Measurements from ENCODE around the gene TOMM40. TPM values are rescaled to one million over a fixed set of nuclear protein-coding genes. Genes with fewer than 3 reads are reported as not detected.
"Not testable (repeated sequence)": the region's sequence is repeated elsewhere in the genome, so short reads cannot be mapped to it uniquely, and the experiment has no call there.

TOMM40 gene
- total RNA-seq, 2 experiments from 2014 or later = 80.9 to 89.7 TPM

DNA sequence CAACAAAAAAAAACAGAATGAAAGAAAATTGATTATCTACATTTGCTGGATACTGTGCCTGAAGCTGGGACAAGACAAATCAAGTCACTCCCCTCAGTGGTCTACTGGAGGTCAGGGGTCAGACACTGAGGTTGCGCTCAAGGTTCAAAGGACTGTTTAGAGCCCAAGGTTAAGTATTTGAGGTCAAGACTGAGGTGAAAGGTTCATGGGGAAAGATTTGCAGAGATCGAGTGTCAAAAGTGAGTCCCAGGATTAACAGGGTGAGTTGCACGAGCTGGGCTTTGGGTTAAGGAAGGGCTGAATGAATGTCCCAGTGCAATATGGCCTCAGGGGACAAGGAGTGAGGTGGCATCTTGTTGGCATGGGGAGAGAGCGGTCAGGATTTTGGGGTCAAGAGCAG is 3.4 kb upstream of the TOMM40 start:
- Histone ChIP-seq H3K79me2 (ENCODE audit: insufficient read depth, low read depth, low read length) (peaks cover 15% of the 10 kb centered on the region), H3K9me3 (ENCODE audit: low read length) (no peaks in the 10 kb centered on the region), H3K4me1 (ENCODE audit: insufficient read depth, low read length, poor library complexity, severe bottlenecking) (peaks cover 16% of the 10 kb centered on the region), H3K4me2 (ENCODE audit: low read length) (no peak overlapping the region), H4K20me1 (ENCODE audit: insufficient read depth, low read length) (peaks cover 11% of the 10 kb centered on the region), H3K36me3 (ENCODE audit: insufficient read depth, low read length) (peaks cover 11% of the 10 kb centered on the region), H3K9me2 (ENCODE audit: insufficient read depth, low read length) (no peaks in the 10 kb centered on the region), H3K27ac (ENCODE audit: low read depth, low read length, poor library complexity, severe bottlenecking) (no peak overlapping the region), H2AFZ (ENCODE audit: low read length) (no peak overlapping the region), H3K4me3 (ENCODE audit: low read depth, low read length, poor library complexity, severe bottlenecking) (no peak overlapping the region)
- no TSS peak for BruUV-seq (replicated peaks)
- ChIA-PET POLR2A (no interaction called here), CTCF (ENCODE audit: unreplicated experiment) (no interaction called here)
- no peak for DNase-seq (ENCODE audit: low spot score)
- TF ChIP-seq CTCF (conservative IDR thresholded peaks at IDR 0.05; ENCODE audit: low read length) (no peak), EZH2phosphoT487 (IDR thresholded peaks at IDR 0.05; ENCODE audit: borderline replicate concordance, low read depth, low read length) (no peak)
- intact Hi-C loops (cut with micrococcal nuclease; ENCODE audit: unreplicated experiment) = no loop called here

GRCh38 chr19:44888335-44888734 is 2.7 kb upstream of the TOMM40 start:
- Histone ChIP-seq H3K36me3 (ENCODE audit: insufficient read depth, low read length) (peaks cover 18% of the 10 kb centered on the region), H3K4me1 (ENCODE audit: insufficient read depth, low read length, poor library complexity, severe bottlenecking) (peaks cover 18% of the 10 kb centered on the region), H4K20me1 (ENCODE audit: insufficient read depth, low read length) (peaks cover 11% of the 10 kb centered on the region), H3K79me2 (ENCODE audit: insufficient read depth, low read depth, low read length) (peaks cover 22% of the 10 kb centered on the region)
- H3K4me3 ChIP-seq (ENCODE audit: low read depth, low read length, poor library complexity, severe bottlenecking); H2AFZ ChIP-seq (ENCODE audit: low read length); POLR2A ChIA-PET; H3K4me2 ChIP-seq (ENCODE audit: low read length); H3K9me3 ChIP-seq (ENCODE audit: low read length); CTCF ChIA-PET (ENCODE audit: unreplicated experiment); intact Hi-C loops (cut with micrococcal nuclease; ENCODE audit: unreplicated experiment); H3K9me2 ChIP-seq (ENCODE audit: insufficient read depth, low read length); DNase-seq (ENCODE audit: low spot score); H3K27ac ChIP-seq (ENCODE audit: low read depth, low read length, poor library complexity, severe bottlenecking); BruUV-seq (replicated peaks): not testable (repeated sequence)

DNA sequence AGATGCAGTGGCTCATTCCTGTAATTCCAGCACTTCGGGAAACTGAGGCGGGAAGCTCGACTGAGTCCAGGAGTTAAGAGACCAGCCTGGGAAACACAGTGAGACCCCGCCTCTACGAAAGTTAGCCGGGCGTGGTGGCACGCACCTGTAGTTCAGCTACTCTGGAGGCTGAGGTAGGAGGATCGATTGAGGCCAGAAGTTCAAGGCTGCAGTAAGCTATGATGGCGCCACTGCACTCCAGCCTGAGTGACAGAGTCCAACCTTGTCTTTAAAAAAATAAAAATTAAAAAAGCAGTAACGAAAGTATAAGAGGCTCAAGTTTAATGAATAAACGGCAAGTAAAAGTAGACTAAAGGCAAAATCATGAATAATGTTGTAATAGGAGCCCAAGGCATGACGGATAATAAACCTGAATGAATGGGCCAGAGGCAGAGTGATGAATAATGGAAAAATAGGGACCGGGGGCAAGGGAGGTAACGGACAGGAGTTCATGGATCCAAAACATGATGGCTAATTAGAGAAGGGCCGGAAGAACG is 1.2 kb upstream of the TOMM40 start:
- Histone ChIP-seq H3K79me2 (ENCODE audit: insufficient read depth, low read depth, low read length) (peaks cover 29% of the 10 kb centered on the region), H4K20me1 (ENCODE audit: insufficient read depth, low read length) (peaks cover 11% of the 10 kb centered on the region), H3K9me2 (ENCODE audit: insufficient read depth, low read length) (no peaks in the 10 kb centered on the region), H3K9me3 (ENCODE audit: low read length) (no peaks in the 10 kb centered on the region), H3K4me3 (ENCODE audit: low read depth, low read length, poor library complexity, severe bottlenecking) (peak overlapping the region; percentile 66), H2AFZ (ENCODE audit: low read length) (peak overlapping the region; percentile 82), H3K27ac (ENCODE audit: low read depth, low read length, poor library complexity, severe bottlenecking) (peak overlapping the region; percentile 90), H3K36me3 (ENCODE audit: insufficient read depth, low read length) (peaks cover 33% of the 10 kb centered on the region), H3K4me2 (ENCODE audit: low read length) (peak overlapping the region; percentile 74), H3K4me1 (ENCODE audit: insufficient read depth, low read length, poor library complexity, severe bottlenecking) (peaks cover 18% of the 10 kb centered on the region)
- DNase-seq (ENCODE audit: low spot score) = no peak
- intact Hi-C loops (cut with micrococcal nuclease; ENCODE audit: unreplicated experiment) = loop anchor here (5.0 kb wide), 1 partner anchor 67 kb away; the partner anchor contains the start of gene CLPTM1
- TF ChIP-seq CTCF (conservative IDR thresholded peaks at IDR 0.05; ENCODE audit: low read length) = peak; percentile 35; the same call in 1 of the 2 replicates
- TF ChIP-seq EZH2phosphoT487 (IDR thresholded peaks at IDR 0.05; ENCODE audit: borderline replicate concordance, low read depth, low read length) = no peak
- BruUV-seq (replicated peaks) = TSS peak; percentile 99
- POLR2A ChIA-PET = interaction anchor here (0.6 kb wide), 1 partner anchor 289 kb away, joined by 3 read pairs; the partner anchor contains the start of gene BLOC1S3
- CTCF ChIA-PET (ENCODE audit: unreplicated experiment) = interaction anchor here (0.6 kb wide), 2 partner anchors 189 to 245 kb away, joined by 5 read pairs; no protein-coding TSS in a partner anchor

All from OCI-LY7 (cell line).